SH-SY5Y (cell line): ENCODE results near the gene RACK1.

Source experiments
- GATA2 ChIP-seq: IDR thresholded peaks from 2 replicates; pipeline ENCODE4 v1.6.1; 2011; ENCODE audit warnings: mild to moderate bottlenecking, low read depth, low read length
- GATA3 ChIP-seq: IDR thresholded peaks from 2 replicates; pipeline ENCODE4 v1.6.1; 2011; ENCODE audit warnings: low read depth, mild to moderate bottlenecking, low read length, moderate library complexity

Gene RACK1

GRCh38 chr5:181236954-181237641 lies 6.6 kb downstream of the RACK1 start:
- TF ChIP-seq GATA3 (no peak), GATA2 (no peak)

DNA sequence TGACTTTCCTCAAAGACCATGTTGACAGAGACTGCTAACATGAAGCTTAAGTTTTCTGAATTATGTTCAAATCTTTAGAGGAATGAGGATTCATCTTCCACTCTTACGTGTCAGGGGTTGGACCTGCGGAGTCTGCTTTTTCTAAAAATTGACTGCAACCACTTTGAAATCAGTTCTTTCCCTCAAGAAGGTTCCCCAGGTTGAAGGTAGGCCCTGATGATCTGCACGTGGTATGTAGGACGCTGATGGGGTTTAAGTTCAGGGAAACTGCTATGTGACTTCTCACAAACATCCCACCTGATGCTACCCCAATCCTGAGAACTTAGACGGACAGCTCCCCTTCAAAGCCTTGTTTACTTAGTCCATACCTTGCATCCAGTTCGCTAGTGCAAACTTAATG lies 7.2 kb downstream of the RACK1 start:
- TF ChIP-seq GATA2: no peak
- no peak for TF ChIP-seq GATA3

DNA sequence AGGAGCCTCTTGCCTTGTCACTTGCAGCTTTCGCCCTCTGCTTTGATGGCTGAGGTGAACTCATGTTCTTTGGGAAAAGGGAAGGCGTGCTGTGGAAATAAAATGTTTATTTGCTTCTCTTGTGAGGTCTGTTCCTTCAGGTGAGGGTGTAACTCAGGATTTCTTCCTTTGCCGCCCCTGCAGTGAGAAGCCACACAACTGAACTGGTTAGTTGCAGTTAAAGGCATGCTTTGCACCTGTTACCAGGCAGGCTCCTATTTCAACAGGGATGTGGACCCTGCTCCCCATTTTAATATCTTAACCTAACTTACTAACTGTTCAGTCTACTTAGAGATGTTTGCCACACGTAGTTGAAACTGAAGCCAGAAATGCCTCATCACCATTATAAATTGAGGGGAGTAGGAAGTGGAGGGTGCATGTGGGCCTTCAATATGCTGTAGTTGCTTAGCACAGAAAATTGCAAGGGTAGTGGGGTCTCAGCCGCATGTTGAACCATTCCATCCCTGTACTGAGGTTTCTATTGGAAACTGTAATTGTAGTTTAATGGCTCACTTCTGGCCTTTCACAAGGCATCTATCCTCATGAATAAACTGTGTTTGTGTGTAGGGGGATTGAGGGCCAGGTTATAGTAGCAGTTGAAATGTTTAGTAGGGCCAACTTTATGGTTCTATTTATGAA lies 7.9 kb downstream of the RACK1 start:
- no peak for TF ChIP-seq GATA2
- no peak for TF ChIP-seq GATA3

GRCh38 chr5:181235323-181235688 lies 8.4 kb downstream of the RACK1 start:
- TF ChIP-seq GATA2 (no peak), GATA3 (no peak)

DNA sequence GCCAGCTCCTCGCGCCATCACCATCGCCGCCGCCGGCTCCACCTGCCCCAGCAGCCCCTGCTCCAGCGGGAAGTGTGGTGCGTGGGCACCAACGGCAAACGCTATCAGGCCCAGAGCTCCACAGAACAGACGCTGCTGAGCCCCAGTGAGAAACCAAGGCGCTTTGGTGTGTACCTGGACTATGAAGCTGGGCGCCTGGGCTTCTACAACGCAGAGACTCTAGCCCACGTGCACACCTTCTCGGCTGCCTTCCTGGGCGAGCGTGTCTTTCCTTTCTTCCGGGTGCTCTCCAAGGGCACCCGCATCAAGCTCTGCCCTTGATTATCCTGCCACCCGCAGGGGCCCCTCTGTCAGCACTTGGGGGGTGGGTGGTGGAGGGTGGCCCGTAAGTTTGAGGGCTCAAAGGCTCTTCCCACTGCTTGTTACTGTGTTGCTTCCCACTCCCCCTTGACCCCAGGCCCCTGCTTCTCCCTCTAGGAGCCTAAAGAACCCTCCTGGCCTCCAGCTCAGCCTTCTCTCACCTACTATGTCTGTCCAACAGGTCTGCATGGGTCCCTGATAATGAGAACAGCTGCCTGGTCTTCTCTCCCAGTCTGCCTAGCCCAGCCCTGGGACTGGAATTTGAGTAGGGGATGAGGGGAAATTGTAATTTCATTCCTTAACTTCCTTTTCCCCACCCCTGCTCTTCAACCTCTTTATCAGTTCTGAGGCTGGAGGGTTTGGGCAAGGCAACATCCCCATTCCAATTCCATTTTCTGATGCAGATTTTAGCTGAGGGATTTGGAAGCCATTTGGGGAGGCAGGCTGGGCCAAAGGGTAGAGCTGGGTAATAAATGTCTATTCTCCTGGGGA lies 9.0 kb downstream of the RACK1 start:
- TF ChIP-seq GATA3: no peak
- TF ChIP-seq GATA2: no peak

DNA sequence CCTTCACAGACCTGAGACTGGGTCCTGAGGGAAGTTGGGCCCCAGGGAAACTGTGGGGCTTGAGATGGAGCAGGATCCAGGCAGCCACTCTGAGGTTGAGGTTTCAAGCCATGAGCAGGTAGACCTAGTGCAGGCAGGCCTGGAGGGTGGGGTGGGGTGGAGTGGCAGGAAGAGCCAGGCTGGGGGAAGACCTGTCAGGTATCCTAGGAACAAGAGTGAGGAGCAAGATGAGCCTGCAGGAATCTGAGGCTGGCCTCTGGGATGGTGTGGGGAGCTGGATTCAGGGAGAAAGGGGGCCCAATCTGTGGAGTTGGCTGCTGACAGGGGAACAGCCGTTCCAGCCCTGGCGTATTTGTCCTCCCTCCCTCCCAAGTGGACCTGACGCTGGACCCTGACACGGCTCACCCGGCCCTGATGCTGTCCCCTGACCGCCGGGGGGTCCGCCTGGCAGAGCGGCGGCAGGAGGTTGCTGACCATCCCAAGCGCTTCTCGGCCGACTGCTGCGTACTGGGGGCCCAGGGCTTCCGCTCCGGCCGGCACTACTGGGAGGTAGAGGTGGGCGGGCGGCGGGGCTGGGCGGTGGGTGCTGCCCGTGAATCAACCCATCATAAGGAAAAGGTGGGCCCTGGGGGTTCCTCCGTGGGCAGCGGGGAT lies 9.8 kb downstream of the RACK1 start:
- TF ChIP-seq GATA2: no peak
- TF ChIP-seq GATA3: no peak

GRCh38 chr5:181233088-181233800 lies 10.5 kb downstream of the RACK1 start:
- TF ChIP-seq GATA3 (no peak), GATA2 (no peak)

GRCh38 chr5:181232593-181232992 lies 11.1 kb downstream of the RACK1 start:
- TF ChIP-seq GATA2 (no peak), GATA3 (no peak)

DNA sequence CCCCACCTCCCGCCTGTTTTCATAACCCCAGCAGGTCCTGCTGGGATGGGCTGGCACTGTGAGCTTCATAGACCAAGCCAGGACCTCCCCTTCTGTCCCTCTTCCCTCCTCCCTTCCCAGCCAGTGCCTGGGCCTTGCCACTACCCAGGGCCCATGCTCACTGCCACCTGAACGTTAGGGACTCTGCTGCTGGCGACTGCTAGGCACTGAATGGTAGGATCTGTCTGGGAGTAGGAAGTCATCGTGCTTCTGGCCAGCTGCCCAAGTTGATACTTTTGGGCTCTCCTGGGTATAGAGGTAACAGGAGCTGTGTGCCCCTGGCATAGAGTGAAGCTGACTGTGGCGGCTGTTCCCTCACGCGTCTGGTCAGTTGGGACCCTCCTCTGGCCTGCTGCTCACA lies 12.3 kb downstream of the RACK1 start:
- no peak for TF ChIP-seq GATA2
- TF ChIP-seq GATA3: no peak

DNA sequence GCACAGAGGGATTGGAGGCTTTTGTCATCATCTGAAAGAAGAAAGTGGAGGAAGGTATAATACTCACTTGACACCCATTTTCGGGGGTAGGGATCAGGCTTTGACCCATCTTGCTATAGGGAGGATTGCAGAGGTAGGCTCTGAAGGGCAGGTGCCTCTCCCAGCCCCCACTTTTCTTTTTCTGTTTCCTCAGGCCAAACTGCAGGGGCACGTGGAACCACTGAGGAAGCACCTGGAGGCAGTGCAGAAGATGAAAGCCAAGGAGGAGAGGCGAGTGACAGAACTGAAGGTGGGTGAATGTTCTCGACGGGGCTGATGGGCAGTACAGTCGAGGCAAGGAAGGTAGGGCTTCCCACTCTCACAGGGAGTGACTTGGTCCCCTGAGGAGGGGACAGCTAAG lies 13.2 kb downstream of the RACK1 start:
- TF ChIP-seq GATA3 (no peak), GATA2 (no peak)

DNA sequence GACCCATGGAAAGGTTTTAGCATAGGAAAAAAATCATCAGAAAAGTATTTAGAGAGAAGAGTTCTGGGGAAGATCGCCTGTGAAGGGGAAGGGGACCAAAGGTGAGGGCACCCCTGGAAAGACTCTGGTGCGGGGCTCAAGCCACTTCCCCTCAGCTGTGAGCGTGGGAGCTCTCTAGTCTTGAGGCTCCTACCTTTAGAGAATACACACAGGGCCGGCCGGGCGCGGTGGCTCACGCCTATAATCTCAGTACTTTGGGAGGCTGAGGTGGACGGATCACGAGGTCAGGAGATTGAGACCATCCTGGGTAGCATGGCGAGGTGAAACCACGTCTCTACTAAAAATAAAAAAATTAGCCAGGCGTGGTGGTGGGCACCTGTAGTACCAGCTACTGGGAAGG lies 13.7 kb downstream of the RACK1 start:
- TF ChIP-seq GATA3 (no peak), GATA2 (no peak)

DNA sequence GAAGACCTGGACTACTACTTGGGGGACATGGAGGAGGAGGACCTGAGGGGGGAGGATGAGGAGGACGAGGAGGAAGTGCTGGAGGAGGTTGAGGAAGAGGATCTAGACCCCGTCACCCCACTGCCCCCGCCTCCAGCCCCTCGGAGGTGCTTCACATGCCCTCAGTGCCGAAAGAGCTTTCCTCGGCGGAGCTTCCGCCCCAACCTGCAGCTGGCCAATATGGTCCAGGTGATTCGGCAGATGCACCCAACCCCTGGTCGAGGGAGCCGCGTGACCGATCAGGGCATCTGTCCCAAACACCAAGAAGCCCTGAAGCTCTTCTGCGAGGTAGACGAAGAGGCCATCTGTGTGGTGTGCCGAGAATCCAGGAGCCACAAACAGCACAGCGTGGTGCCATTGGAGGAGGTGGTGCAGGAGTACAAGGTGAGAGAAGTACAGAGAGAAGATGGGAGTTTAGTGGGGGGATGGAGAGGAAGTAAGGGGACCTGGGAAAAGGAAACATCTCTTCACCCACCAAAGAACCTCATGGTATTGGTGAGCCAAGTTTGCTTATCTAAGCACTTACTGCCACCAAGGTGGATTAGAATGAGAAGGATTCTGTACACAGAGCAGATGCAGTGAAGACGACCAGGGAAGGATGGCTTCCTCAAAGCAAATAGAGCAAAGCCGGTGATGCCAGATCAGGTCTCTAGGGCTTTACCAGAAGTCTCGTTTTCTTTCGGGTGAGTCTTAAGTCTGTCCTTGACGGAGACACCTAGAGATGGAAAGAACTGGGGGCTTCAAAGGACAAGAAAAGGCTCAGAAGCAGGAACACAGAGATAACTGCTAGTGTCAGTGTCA lies 19.1 kb downstream of the RACK1 start:
- TF ChIP-seq GATA2: no peak
- no peak for TF ChIP-seq GATA3
